HepG2 (cell line): ENCODE results near the gene CIAO2A. TPM values are rescaled to one million over a fixed set of nuclear protein-coding genes. Genes with fewer than 3 reads are reported as not detected.

Experiments
- ARID3A ChIP-seq: IDR thresholded peaks from 2 replicates; pipeline ENCODE4 v1.6.1; 2012; ENCODE audit warnings: low read depth, low read length, improper control_type of control experiment
- ARNTL ChIP-seq: sonication (generic); formaldehyde crosslinking; IDR thresholded peaks from 2 replicates; pipeline ENCODE4 v1.4.0; 2020; ENCODE audit warnings: mild to moderate bottlenecking, missing genetic modification reagents
- CHD2 ChIP-seq: IDR thresholded peaks from 2 replicates; pipeline ENCODE4 v1.6.1; 2011; ENCODE audit warnings: low read depth, low read length, improper control_type of control experiment
- ETV6 ChIP-seq: sonication (generic); formaldehyde crosslinking; conservative IDR thresholded peaks from 2 replicates; pipeline ENCODE4 v1.4.0; 2020; ENCODE audit warnings: missing genetic modification reagents
- HMG20A ChIP-seq: IDR thresholded peaks from 2 replicates; pipeline ENCODE4 v1.6.1; 2016; ENCODE audit warnings: borderline replicate concordance
- KAT8 ChIP-seq: IDR thresholded peaks from 2 replicates; pipeline ENCODE4 v1.6.1; 2016; ENCODE audit warnings: missing genetic modification reagents, missing compliant biosample characterization
- MED8 ChIP-seq: sonication (generic); formaldehyde crosslinking; IDR thresholded peaks from 2 replicates; pipeline ENCODE4 v1.8.1; 2023; ENCODE audit warnings: mild to moderate bottlenecking, missing genetic modification reagents; ENCODE audit not compliant: insufficient replicate concordance
- RBM39 ChIP-seq: fragments of 200-400 bp; formaldehyde crosslinking; IDR thresholded peaks from one replicate; pipeline ENCODE4 v1.6.1; 2018; ENCODE audit warnings: antibody characterized with exemption, mild to moderate bottlenecking, low read depth, low read length; ENCODE audit not compliant: poor library complexity, severe bottlenecking
- REPIN1 ChIP-seq: sonication (generic); formaldehyde crosslinking; IDR thresholded peaks from 2 replicates; pipeline ENCODE4 v1.8.0; 2022; ENCODE audit warnings: missing genetic modification reagents, low read depth, mild to moderate bottlenecking, borderline replicate concordance
- RXRA ChIP-seq: sonication (generic); formaldehyde crosslinking; IDR thresholded peaks from 2 replicates; pipeline ENCODE4 v1.5.1; 2020; ENCODE audit warnings: missing genetic modification reagents
- SALL1 ChIP-seq: sonication (generic); formaldehyde crosslinking; IDR thresholded peaks from 2 replicates; pipeline ENCODE4 v1.8.0; 2022; ENCODE audit warnings: mild to moderate bottlenecking, missing genetic modification reagents
- SOX13 ChIP-seq, 3 experiments: fragments of 450-650 bp in 1 of 3; sonication (generic) in 1 of 3; formaldehyde crosslinking in 1 of 3; IDR thresholded peaks in 2 of 3; conservative IDR thresholded peaks in 1 of 3; 2 replicates each; pipeline versions ENCODE4 v1.5.0 to v1.6.1; 2016 to 2020; ENCODE audit warnings: antibody characterized with exemption in 1 of 3, mild to moderate bottlenecking in 1 of 3, missing compliant biosample characterization in 1 of 3, missing genetic modification reagents in 1 of 3, moderate library complexity in 1 of 3
- TAF15 ChIP-seq: fragments of 200-400 bp; formaldehyde crosslinking; IDR thresholded peaks from one replicate; pipeline ENCODE4 v1.6.1; 2018; ENCODE audit warnings: mild to moderate bottlenecking, low read depth, low read length; ENCODE audit not compliant: poor library complexity, severe bottlenecking
- TERF1 ChIP-seq: sonication (generic); formaldehyde crosslinking; IDR thresholded peaks from 2 replicates; pipeline ENCODE4 v1.8.0; 2022; ENCODE audit warnings: mild to moderate bottlenecking, missing genetic modification reagents, moderate library complexity
- XBP1 ChIP-seq: sonication (generic); formaldehyde crosslinking; IDR thresholded peaks from 2 replicates; pipeline ENCODE4 v1.5.0; 2020; ENCODE audit warnings: missing genetic modification reagents
- YEATS2 ChIP-seq: sonication (generic); formaldehyde crosslinking; IDR thresholded peaks from 2 replicates; pipeline ENCODE4 v1.4.0; 2020; ENCODE audit warnings: missing genetic modification reagents, borderline replicate concordance
- ZBTB10 ChIP-seq: sonication (generic); formaldehyde crosslinking; IDR thresholded peaks from 2 replicates; pipeline ENCODE4 v1.4.0; 2020; ENCODE audit warnings: missing genetic modification reagents, borderline replicate concordance
- ZNF225 ChIP-seq: sonication (generic); formaldehyde crosslinking; IDR thresholded peaks from 2 replicates; pipeline ENCODE4 v1.4.0; 2020; ENCODE audit warnings: mild to moderate bottlenecking, missing genetic modification reagents
- ZNF263 ChIP-seq: sonication (generic); formaldehyde crosslinking; IDR thresholded peaks from 2 replicates; pipeline ENCODE4 v1.4.0; 2020; ENCODE audit warnings: missing genetic modification reagents
- ZNF274 ChIP-seq: sonication (generic); formaldehyde crosslinking; IDR thresholded peaks from 2 replicates; pipeline ENCODE4 v1.5.1; 2020; ENCODE audit warnings: mild to moderate bottlenecking, missing genetic modification reagents
- ZNF292 ChIP-seq: sonication (generic); formaldehyde crosslinking; IDR thresholded peaks from 2 replicates; pipeline ENCODE4 v1.8.1; 2022; ENCODE audit warnings: mild to moderate bottlenecking, low read depth, missing genetic modification reagents, borderline replicate concordance
- ZNF570 ChIP-seq: sonication (generic); formaldehyde crosslinking; IDR thresholded peaks from 2 replicates; pipeline ENCODE4 v1.4.0; 2020; ENCODE audit warnings: mild to moderate bottlenecking, missing genetic modification reagents, borderline replicate concordance
- ZNF816 ChIP-seq: sonication (generic); formaldehyde crosslinking; IDR thresholded peaks from 2 replicates; pipeline ENCODE4 v1.8.0; 2022; ENCODE audit warnings: missing genetic modification reagents, mild to moderate bottlenecking, borderline replicate concordance
- polyA plus RNA-seq, 8 experiments: library from polyadenylated mRNA; depleted of rRNA in 3 of 8; stranded (reverse) in 7 of 8; unstranded in 1 of 8; fragments of >200 nt; fragmentation: Illumina TruSeq in 4 of 8; extraction: Trizol in 4 of 8; gene quantifications; 2 replicates each; pipeline versions ENCODE4 v1.2.1 to v1.2.3, GENCODE V29; 2011 to 2016; ENCODE audit warnings: low read depth in 4 of 8, missing spikeins in 1 of 8, mixed read lengths in 1 of 8; ENCODE audit not compliant: insufficient read depth in 1 of 8
- total RNA-seq, 5 experiments: library from RNA; depleted of rRNA; stranded (reverse); fragments of >200 nt; fragmentation: Illumina TruSeq; extraction: Trizol; gene quantifications; 2 replicates each; pipeline ENCODE4 v1.2.3, GENCODE V29; 2016; ENCODE audit warnings: low read depth in 1 of 5

CIAO2A gene
- total and polyA plus RNA-seq, 2 of the 13 experiments (the other 11 are each of a cell fraction or from before 2014, with no cell fraction given), result 83.0 to 100 TPM

GRCh38 chr15:64095795-64096667 lies 2.4 kb upstream of the CIAO2A start, which contains the start of gene SNX1 (continued):
- TF ChIP-seq ARID3A (peak; percentile 57; the same call in 1 of the 2 replicates), HMG20A (CRISPR knock-in tag) (peak; percentile 18; the same call in 1 of the 2 replicates), RXRA (CRISPR knock-in tag) (peak; percentile 78; the same call in 1 of the 2 replicates), REPIN1 (CRISPR knock-in tag) (peak; percentile 87; the same call in 1 of the 2 replicates), MED8 (peak; percentile 59), RBM39 (peak; percentile 96), TERF1 (no peak), ZNF225 (CRISPR knock-in tag) (0 out of 2 replicates have a peak, but pooled peaks have one; percentile 46), ZNF292 (no peak), KAT8 (CRISPR knock-in tag) (peak; percentile 95), TAF15 (no peak), ZNF263 (CRISPR knock-in tag) (no peak), ARNTL (peak; percentile 78), SALL1 (CRISPR knock-in tag) (peak; percentile 91), ZBTB10 (CRISPR knock-in tag) (0 out of 2 replicates have a peak, but pooled peaks have one; percentile 56), ZNF816 (CRISPR knock-in tag) (peak; percentile 61; the same call in 1 of the 2 replicates), SOX13 (IDR thresholded peaks at IDR 0.05) (no peak), SOX13 (CRISPR knock-in tag; conservative IDR thresholded peaks at IDR 0.05 in 1 of 2, IDR thresholded peaks at IDR 0.05 in 1 of 2) (peak in 1 of 2 experiments; percentile 31; a peak in 1 of 4 replicates), ZNF274 (CRISPR knock-in tag) (no peak), ZNF570 (CRISPR knock-in tag) (no peak), YEATS2 (CRISPR knock-in tag) (peak; percentile 93), ETV6 (CRISPR knock-in tag) (0 out of 2 replicates have a peak, but pooled peaks have one; percentile 44), CHD2 (no peak), XBP1 (CRISPR knock-in tag) (no peak)
